ENCODE results near the gene CAPN9.

CAPN9 gene

DNA sequence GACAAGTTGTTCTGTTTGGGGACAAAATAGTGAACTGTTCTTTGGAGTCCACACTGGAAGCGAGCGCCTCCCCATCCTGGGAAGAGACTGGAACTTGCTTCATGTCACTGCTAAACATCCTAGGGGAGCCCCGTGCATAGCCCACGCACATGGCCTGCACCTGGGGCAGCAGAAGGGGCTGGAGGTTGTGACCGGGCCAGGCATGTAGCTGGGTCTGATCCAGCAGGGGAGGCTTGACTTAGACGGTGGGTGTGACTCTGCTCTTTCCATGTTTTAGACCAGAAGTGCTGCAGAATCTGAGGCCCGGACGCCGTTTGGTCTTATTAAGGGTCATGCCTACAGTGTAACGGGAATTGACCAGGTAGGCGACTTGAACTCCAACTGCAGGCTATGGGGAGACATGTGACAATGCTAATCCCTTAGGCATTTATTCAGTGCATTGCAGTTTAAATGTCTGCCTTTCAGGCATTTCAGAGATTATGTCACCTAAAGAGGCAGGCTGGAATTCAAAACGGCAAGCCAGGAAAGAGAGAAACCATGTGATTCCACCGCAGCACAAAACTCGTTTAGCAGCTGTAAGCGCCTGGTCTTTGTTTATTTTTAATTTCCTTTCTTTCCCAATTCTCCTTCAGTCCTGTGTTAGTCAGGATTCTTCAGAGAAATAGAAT lies 21.8 kb downstream of the CAPN9 start:
- Histone ChIP-seq H3K27ac (ENCODE audit: low read length) (no peak overlapping the region), H3K36me3 (ENCODE audit: insufficient read depth, low read length) (no peaks in the 10 kb centered on the region), H3K27me3 (ENCODE audit: insufficient read depth, low read length, poor library complexity) (no peaks in the 10 kb centered on the region), H3K9me3 (ENCODE audit: insufficient read depth, low read length, severe bottlenecking) (no peaks in the 10 kb centered on the region), H3K9ac (ENCODE audit: low read depth, low read length) (no peak overlapping the region), H3K4me3 (ENCODE audit: low read depth in 1 of 2, low read length in 2 of 2) (no peak overlapping the region), H3K4me2 (ENCODE audit: insufficient read depth, low read length) (no peak overlapping the region), H3K79me2 (ENCODE audit: insufficient read depth, low read length) (no peaks in the 10 kb centered on the region), H2AFZ (ENCODE audit: low read depth, low read length) (no peak overlapping the region), H3K4me1 (ENCODE audit: insufficient read depth, low read length) (no peaks in the 10 kb centered on the region), H4K20me1 (ENCODE audit: insufficient read depth, low read length) (no peaks in the 10 kb centered on the region)
- DNase-seq (no peak), ATAC-seq (ENCODE audit: insufficient read depth, low read depth) (no peak)
- TF ChIP-seq EZH2 (IDR thresholded peaks at IDR 0.05; ENCODE audit: borderline replicate concordance, low read depth, low read length, severe bottlenecking) (no peak), CTCF (IDR thresholded peaks at IDR 0.05; ENCODE audit: borderline replicate concordance, extremely low read depth, low read length, poor library complexity, severe bottlenecking) (no peak)

DNA sequence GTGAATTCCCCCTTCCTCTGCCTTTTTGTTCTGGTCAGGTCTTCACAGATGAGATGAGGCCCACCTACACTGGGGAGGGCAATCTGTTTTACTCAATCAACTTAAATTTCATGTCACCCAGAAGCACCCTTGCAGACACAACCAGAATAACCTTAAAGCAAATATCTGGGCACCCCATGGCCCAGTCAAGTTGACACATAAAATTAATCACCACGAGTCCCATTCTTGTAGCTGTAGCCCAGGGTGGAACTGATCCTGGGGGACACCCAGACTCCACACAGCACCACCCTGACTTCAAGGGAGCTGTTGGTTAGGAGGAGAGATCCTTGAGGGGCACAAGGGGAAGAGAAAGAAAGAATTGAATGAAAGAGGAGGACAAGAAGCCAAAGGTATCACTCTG lies 23.1 kb downstream of the CAPN9 start:
- Histone ChIP-seq H3K27ac (ENCODE audit: low read length) (no peak overlapping the region), H4K20me1 (ENCODE audit: insufficient read depth, low read length) (no peaks in the 10 kb centered on the region), H2AFZ (ENCODE audit: low read depth, low read length) (no peak overlapping the region), H3K9ac (ENCODE audit: low read depth, low read length) (no peak overlapping the region), H3K4me1 (ENCODE audit: insufficient read depth, low read length) (no peaks in the 10 kb centered on the region), H3K36me3 (ENCODE audit: insufficient read depth, low read length) (no peaks in the 10 kb centered on the region), H3K79me2 (ENCODE audit: insufficient read depth, low read length) (no peaks in the 10 kb centered on the region), H3K4me3 (ENCODE audit: low read depth in 1 of 2, low read length in 2 of 2) (no peak overlapping the region), H3K9me3 (ENCODE audit: insufficient read depth, low read length, severe bottlenecking) (no peaks in the 10 kb centered on the region), H3K27me3 (ENCODE audit: insufficient read depth, low read length, poor library complexity) (no peaks in the 10 kb centered on the region), H3K4me2 (ENCODE audit: insufficient read depth, low read length) (no peak overlapping the region)
- DNase-seq (no peak), ATAC-seq (ENCODE audit: insufficient read depth, low read depth) (no peak)
- TF ChIP-seq CTCF (IDR thresholded peaks at IDR 0.05; ENCODE audit: borderline replicate concordance, extremely low read depth, low read length, poor library complexity, severe bottlenecking) = no peak
- TF ChIP-seq EZH2 (IDR thresholded peaks at IDR 0.05; ENCODE audit: borderline replicate concordance, low read depth, low read length, severe bottlenecking) = no peak

DNA sequence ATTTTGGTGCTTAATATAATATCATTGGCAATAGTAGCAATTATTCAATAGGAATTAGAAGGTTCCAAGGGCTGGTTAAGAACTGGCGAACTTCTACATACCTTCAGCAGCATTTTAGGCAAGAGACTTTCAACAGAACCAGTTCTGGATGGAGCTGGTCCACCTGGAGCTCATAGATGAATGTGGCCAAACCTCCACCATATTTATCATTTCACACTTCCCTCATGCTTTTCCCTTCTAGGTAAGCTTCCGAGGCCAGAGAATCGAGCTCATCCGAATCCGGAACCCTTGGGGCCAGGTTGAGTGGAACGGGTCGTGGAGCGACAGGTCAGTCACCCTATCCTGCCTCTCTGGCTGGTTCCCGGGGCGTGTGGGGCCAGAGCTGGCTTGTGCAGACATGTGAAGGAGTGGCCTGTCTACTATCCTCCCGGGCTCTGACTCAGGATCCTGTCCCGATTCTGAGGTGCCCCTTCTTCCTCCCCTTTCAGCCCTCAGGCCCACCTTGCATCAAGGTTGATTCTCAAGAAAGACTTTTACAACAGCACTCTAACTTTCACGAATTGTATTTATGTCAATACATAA lies 24.7 kb downstream of the CAPN9 start:
- no peaks in the 10 kb centered on the region for H3K27me3 ChIP-seq (ENCODE audit: insufficient read depth, low read length, poor library complexity)
- no peak for TF ChIP-seq EZH2 (IDR thresholded peaks at IDR 0.05; ENCODE audit: borderline replicate concordance, low read depth, low read length, severe bottlenecking)
- TF ChIP-seq CTCF (IDR thresholded peaks at IDR 0.05; ENCODE audit: borderline replicate concordance, extremely low read depth, low read length, poor library complexity, severe bottlenecking) = no peak
- ATAC-seq (ENCODE audit: insufficient read depth, low read depth) (no peak), DNase-seq (no peak)
- no peaks in the 10 kb centered on the region for H3K9me3 ChIP-seq (ENCODE audit: insufficient read depth, low read length, severe bottlenecking)
- H3K36me3 ChIP-seq (ENCODE audit: insufficient read depth, low read length) = no peaks in the 10 kb centered on the region
- no peaks in the 10 kb centered on the region for H3K79me2 ChIP-seq (ENCODE audit: insufficient read depth, low read length)
- no peak overlapping the region for H3K9ac ChIP-seq (ENCODE audit: low read depth, low read length)
- no peak overlapping the region for H3K4me2 ChIP-seq (ENCODE audit: insufficient read depth, low read length)
- no peak overlapping the region for H3K27ac ChIP-seq (ENCODE audit: low read length)
- no peaks in the 10 kb centered on the region for H4K20me1 ChIP-seq (ENCODE audit: insufficient read depth, low read length)
- no peak overlapping the region for H2AFZ ChIP-seq (ENCODE audit: low read depth, low read length)
- no peak overlapping the region for H3K4me3 ChIP-seq (ENCODE audit: low read depth in 1 of 2, low read length in 2 of 2)
- H3K4me1 ChIP-seq (ENCODE audit: insufficient read depth, low read length) = no peaks in the 10 kb centered on the region

Measured in DND-41 (cell line).